H9 (cell line): Measurements from ENCODE around the gene CABLES1. TPM values are rescaled to one million over a fixed set of nuclear protein-coding genes. Genes with fewer than 3 reads are reported as not detected.
A peak's percentile ranks its signal among the peaks of the same experiment; 100 is the strongest.

ENCODE experiments used
- DNase-seq: peaks from one replicate; pipeline ENCODE4 v3.0.0-alpha.2; 2017
- H2AFZ ChIP-seq: one replicate; pipeline ENCODE4 v1.6.1; 2013; ENCODE audit warnings: mild to moderate bottlenecking, low read length, control low read depth, moderate library complexity
- H2AK5ac ChIP-seq: 2 replicates; pipeline ENCODE4 v1.6.1; 2013; ENCODE audit warnings: low read length, control low read depth, mixed read lengths; ENCODE audit not compliant: insufficient read length
- H2BK120ac ChIP-seq: one replicate; pipeline ENCODE4 v1.6.1; 2013; ENCODE audit warnings: low read depth, mild to moderate bottlenecking, low read length, control low read depth, inconsistent platforms; ENCODE audit not compliant: poor library complexity, severe bottlenecking
- H2BK12ac ChIP-seq: 2 replicates; pipeline ENCODE4 v1.6.1; 2013; ENCODE audit warnings: low read length, control low read depth, mixed read lengths, low read depth; ENCODE audit not compliant: insufficient read length
- H2BK15ac ChIP-seq: 2 replicates; pipeline ENCODE4 v1.6.1; 2013; ENCODE audit warnings: low read depth, low read length, control low read depth
- H2BK20ac ChIP-seq: one replicate; pipeline ENCODE4 v1.6.1; 2013; ENCODE audit warnings: low read depth, mild to moderate bottlenecking, low read length, control low read depth, inconsistent platforms; ENCODE audit not compliant: poor library complexity, severe bottlenecking
- H2BK5ac ChIP-seq: 2 replicates; pipeline ENCODE4 v1.6.1; 2013; ENCODE audit warnings: low read length, control low read depth, mixed read lengths; ENCODE audit not compliant: insufficient read length
- H3K14ac ChIP-seq: 2 replicates; pipeline ENCODE4 v1.6.1; 2013; ENCODE audit warnings: low read length, control low read depth; ENCODE audit not compliant: insufficient read depth
- H3K18ac ChIP-seq: 2 replicates; pipeline ENCODE4 v1.6.1; 2013; ENCODE audit warnings: low read depth, mild to moderate bottlenecking, mixed read lengths, low read length, control low read depth; ENCODE audit not compliant: insufficient read length
- H3K23ac ChIP-seq: 2 replicates; pipeline ENCODE4 v1.6.1; 2013; ENCODE audit warnings: low read length, control low read depth, mixed read lengths, low read depth; ENCODE audit not compliant: insufficient read length
- H3K23me2 ChIP-seq: 2 replicates; pipeline ENCODE4 v1.6.1; 2013; ENCODE audit warnings: low read depth, mild to moderate bottlenecking, mixed read lengths, low read length, control low read depth; ENCODE audit not compliant: insufficient read length, poor library complexity, severe bottlenecking
- H3K27ac ChIP-seq: 2 replicates; pipeline ENCODE4 v1.5.1; 2013; ENCODE audit warnings: low read length, control low read depth, mixed read lengths, low read depth; ENCODE audit not compliant: insufficient read length
- H3K27me3 ChIP-seq: 2 replicates; pipeline ENCODE4 v1.6.1; 2013; ENCODE audit warnings: low read length, control low read depth, inconsistent platforms; ENCODE audit not compliant: insufficient read depth
- H3K4ac ChIP-seq: 2 replicates; pipeline ENCODE4 v1.6.1; 2013; ENCODE audit warnings: low read depth, mild to moderate bottlenecking, control low read depth, inconsistent platforms, low read length, moderate library complexity
- H3K4me1 ChIP-seq: 2 replicates; pipeline ENCODE4 v1.6.1; 2013; ENCODE audit warnings: low read length, control low read depth, inconsistent platforms; ENCODE audit not compliant: insufficient read depth
- H3K4me2 ChIP-seq: 2 replicates; pipeline ENCODE4 v1.6.1; 2013; ENCODE audit warnings: low read length, control low read depth, mixed read lengths; ENCODE audit not compliant: insufficient read length, insufficient read depth
- H3K56ac ChIP-seq: 2 replicates; pipeline ENCODE4 v1.6.1; 2013; ENCODE audit warnings: low read depth, mild to moderate bottlenecking, mixed read lengths, low read length, control low read depth; ENCODE audit not compliant: insufficient read length
- H3K79me1 ChIP-seq: 2 replicates; pipeline ENCODE4 v1.6.1; 2013; ENCODE audit warnings: low read depth, mild to moderate bottlenecking, moderate library complexity, low read length, control low read depth, inconsistent platforms; ENCODE audit not compliant: insufficient read depth, poor library complexity, severe bottlenecking
- H3K79me2 ChIP-seq: 2 replicates; pipeline ENCODE4 v1.6.1; 2013; ENCODE audit warnings: low read length, control low read depth, inconsistent platforms; ENCODE audit not compliant: insufficient read depth
- H3K9ac ChIP-seq: 2 replicates; pipeline ENCODE4 v1.6.1; 2013; ENCODE audit warnings: low read length, control low read depth, mixed read lengths; ENCODE audit not compliant: insufficient read length; ENCODE audit errors: extremely low read depth
- H3K9me3 ChIP-seq: one replicate; pipeline ENCODE4 v1.6.1; 2013; ENCODE audit warnings: low read depth, low read length, inconsistent platforms; ENCODE audit not compliant: control insufficient read depth
- H3T11ph ChIP-seq: one replicate; pipeline ENCODE4 v1.6.1; 2013; ENCODE audit warnings: mild to moderate bottlenecking, low read length, control low read depth, inconsistent platforms
- H4K20me1 ChIP-seq: one replicate; pipeline ENCODE4 v1.6.1; 2013; ENCODE audit not compliant: control insufficient read depth, insufficient read length, insufficient read depth
- H4K5ac ChIP-seq: 2 replicates; pipeline ENCODE4 v1.6.1; 2013; ENCODE audit warnings: low read depth, mild to moderate bottlenecking, mixed read lengths, low read length, control low read depth; ENCODE audit not compliant: insufficient read length
- H4K8ac ChIP-seq: replicated peaks from 2 replicates; pipeline ENCODE4 v1.6.1; 2013; ENCODE audit warnings: low read length, control low read depth, mixed read lengths, low read depth; ENCODE audit not compliant: insufficient read length
- H4K91ac ChIP-seq: 2 replicates; pipeline ENCODE4 v1.6.1; 2013; ENCODE audit warnings: low read depth, mild to moderate bottlenecking, moderate library complexity, mixed read lengths, low read length, control low read depth; ENCODE audit not compliant: insufficient read length
- H3K27ac Mint-ChIP-seq, 3 experiments: 2 replicates in 2 of 3; 3 replicates in 1 of 3; pipeline ENCODE4 v1.8.0; 2020 to 2021; ENCODE audit warnings: mixed read lengths in 3 of 3, mild to moderate bottlenecking in 1 of 3, moderate library complexity in 1 of 3
- H3K27me3 Mint-ChIP-seq: 2 replicates; pipeline ENCODE4 v1.8.0; 2021; ENCODE audit warnings: low read depth, mild to moderate bottlenecking, moderate library complexity, mixed read lengths
- H3K36me3 Mint-ChIP-seq, 3 experiments: 2 replicates in 2 of 3; 3 replicates in 1 of 3; pipeline ENCODE4 v1.8.0; 2020 to 2021; ENCODE audit warnings: low read depth in 3 of 3, mixed read lengths in 3 of 3; ENCODE audit not compliant: insufficient read depth in 1 of 3
- H3K4me1 Mint-ChIP-seq, 2 experiments: 2 replicates each; pipeline ENCODE4 v1.8.0; 2020; ENCODE audit warnings: mixed read lengths in 2 of 2
- H3K4me3 Mint-ChIP-seq, 2 experiments: 2 replicates in 1 of 2; 3 replicates in 1 of 2; pipeline ENCODE4 v1.8.0; 2020 to 2021; ENCODE audit warnings: mild to moderate bottlenecking in 2 of 2, mixed read lengths in 2 of 2, moderate library complexity in 1 of 2
- H3K9me3 Mint-ChIP-seq, 2 experiments: 2 replicates in 1 of 2; 3 replicates in 1 of 2; pipeline ENCODE4 v1.8.0; 2020; ENCODE audit warnings: mild to moderate bottlenecking in 2 of 2, mixed read lengths in 2 of 2, moderate library complexity in 1 of 2
- WGBS: extraction: QIAGEN DNeasy Blood & Tissue Kit; methylation state at CpG from one replicate; pipeline ENCODE4 v1.1.7; 2013; ENCODE audit warnings: missing lambda C conversion rate, low lambda C conversion rate, mixed read lengths; ENCODE audit not compliant: insufficient read length; ENCODE audit errors: extremely low coverage; 5-methylcytosine and 5-hydroxymethylcytosine counted together
- total RNA-seq: library from RNA; stranded (reverse); gene quantifications from 2 replicates; pipeline ENCODE4 v1.2.1, GENCODE V29; 2021
- TF ChIP-seq, protein P1 (sequence below): fragments of 200-600 bp; sonication (generic); conservative IDR thresholded peaks from 3 replicates; pipeline ENCODE4 v1.8.0; 2021; ENCODE audit warnings: antibody characterized with exemption, mild to moderate bottlenecking

Gene CABLES1
- total RNA-seq, 1 experiment from 2014 or later, result 27.1 TPM

- H3K27ac ChIP-seq, result no peak overlapping the region
- no peak overlapping the region for H2AFZ ChIP-seq
- H3K4me2 ChIP-seq, result no peak overlapping the region
- H2BK120ac ChIP-seq, result no peak overlapping the region
- H3K23me2 ChIP-seq, result no peaks in the 10 kb centered on the region
- DNase-seq, result no peak
- Mint-ChIP-seq H3K9me3 (no peaks in the 10 kb centered on the region), H3K4me3 (no peak overlapping the region), H3K4me1 (peaks cover 57 to 59% of the 10 kb centered on the region in 2 experiments), H3K27ac (peak overlapping the region in 2 of 3 experiments; percentile 50 to 87; a peak in 2 of 7 replicates), H3K36me3 (peaks cover 21 to 59% (median 43%) of the 10 kb centered on the region in 3 experiments), H3K27me3 (peaks cover 1% of the 10 kb centered on the region)
- TF ChIP-seq, protein P1, sequence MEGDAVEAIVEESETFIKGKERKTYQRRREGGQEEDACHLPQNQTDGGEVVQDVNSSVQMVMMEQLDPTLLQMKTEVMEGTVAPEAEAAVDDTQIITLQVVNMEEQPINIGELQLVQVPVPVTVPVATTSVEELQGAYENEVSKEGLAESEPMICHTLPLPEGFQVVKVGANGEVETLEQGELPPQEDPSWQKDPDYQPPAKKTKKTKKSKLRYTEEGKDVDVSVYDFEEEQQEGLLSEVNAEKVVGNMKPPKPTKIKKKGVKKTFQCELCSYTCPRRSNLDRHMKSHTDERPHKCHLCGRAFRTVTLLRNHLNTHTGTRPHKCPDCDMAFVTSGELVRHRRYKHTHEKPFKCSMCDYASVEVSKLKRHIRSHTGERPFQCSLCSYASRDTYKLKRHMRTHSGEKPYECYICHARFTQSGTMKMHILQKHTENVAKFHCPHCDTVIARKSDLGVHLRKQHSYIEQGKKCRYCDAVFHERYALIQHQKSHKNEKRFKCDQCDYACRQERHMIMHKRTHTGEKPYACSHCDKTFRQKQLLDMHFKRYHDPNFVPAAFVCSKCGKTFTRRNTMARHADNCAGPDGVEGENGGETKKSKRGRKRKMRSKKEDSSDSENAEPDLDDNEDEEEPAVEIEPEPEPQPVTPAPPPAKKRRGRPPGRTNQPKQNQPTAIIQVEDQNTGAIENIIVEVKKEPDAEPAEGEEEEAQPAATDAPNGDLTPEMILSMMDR, result no peak
- H3T11ph ChIP-seq, result no peak overlapping the region
- no peak overlapping the region for H3K23ac ChIP-seq
- H3K14ac ChIP-seq, result no peak overlapping the region; the same call in 1 of the 2 replicates
- H3K4me1 ChIP-seq, result peaks cover 4% of the 10 kb centered on the region; the same call in 1 of the 2 replicates
- no peak overlapping the region for H3K56ac ChIP-seq
- H2BK20ac ChIP-seq, result no peak overlapping the region
- no peaks in the 10 kb centered on the region for H3K79me1 ChIP-seq
- no peak overlapping the region for H2BK12ac ChIP-seq
- WGBS, result no CpG with 5 or more reads among the region's 13 CpGs
- no peak overlapping the region for H3K9ac ChIP-seq
- H2BK5ac ChIP-seq, result no peak overlapping the region
- H2AK5ac ChIP-seq, result no peak overlapping the region
- H2BK15ac ChIP-seq, result no peak overlapping the region
- no peak overlapping the region for H3K18ac ChIP-seq
- no peak overlapping the region for H3K4ac ChIP-seq
- no peaks in the 10 kb centered on the region for H3K27me3 ChIP-seq
- no peaks in the 10 kb centered on the region for H3K9me3 ChIP-seq
- no peak overlapping the region for H4K5ac ChIP-seq
- H4K20me1 ChIP-seq, result no peaks in the 10 kb centered on the region
- no peak overlapping the region for H4K91ac ChIP-seq
- no peaks in the 10 kb centered on the region for H3K79me2 ChIP-seq
- no peak overlapping the region for H4K8ac ChIP-seq
These were observed 101.7 kb downstream of the CABLES1 start for GRCh38 chr18:23236876-23237468.
